Measurements from ENCODE around the gene PLD5.

- no peak for TF ChIP-seq CTCF (IDR thresholded peaks at IDR 0.05; ENCODE audit: low read depth, low read length, missing input control)
- TF ChIP-seq MAX (IDR thresholded peaks at IDR 0.05): no peak
- TF ChIP-seq RAD21 (IDR thresholded peaks at IDR 0.05): no peak
- TF ChIP-seq TAF1 (conservative IDR thresholded peaks at IDR 0.05): no peak
- no peak for TF ChIP-seq SP1 (IDR thresholded peaks at IDR 0.05)
- TF ChIP-seq ATF3 (IDR thresholded peaks at IDR 0.05): no peak
- no peak for TF ChIP-seq YY1 (IDR thresholded peaks at IDR 0.05)
- TF ChIP-seq GABPA (IDR thresholded peaks at IDR 0.05 in 1 of 2, conservative IDR thresholded peaks at IDR 0.05 in 1 of 2): no peak
- TF ChIP-seq FOXA1 (IDR thresholded peaks at IDR 0.05): no peak
- no peak for TF ChIP-seq HNF4A (conservative IDR thresholded peaks at IDR 0.05)
- no peak for TF ChIP-seq REST (IDR thresholded peaks at IDR 0.05)
- TF ChIP-seq HNF4G (IDR thresholded peaks at IDR 0.05): no peak
- no peak for TF ChIP-seq ZBTB33 (IDR thresholded peaks at IDR 0.05)
- TF ChIP-seq JUND (IDR thresholded peaks at IDR 0.05): no peak
Measured at GRCh38 chr1:242515555-242515954, 8.9 kb downstream of the PLD5 start.

Measured in liver (tissue), 3 donors.